NCI-H524 treated with DMSO at 0.1 percent for 48 hours (cell line): Measurements from ENCODE around the gene LPCAT1.
"Not testable (repeated sequence)": the region's sequence is repeated elsewhere in the genome, so short reads cannot be mapped to it uniquely, and the experiment has no call there.

Source experiments
- DNase-seq: peaks from one replicate; lab custom pipeline; 2025; lab: John Stamatoyannopoulos, UW

Gene LPCAT1

DNA sequence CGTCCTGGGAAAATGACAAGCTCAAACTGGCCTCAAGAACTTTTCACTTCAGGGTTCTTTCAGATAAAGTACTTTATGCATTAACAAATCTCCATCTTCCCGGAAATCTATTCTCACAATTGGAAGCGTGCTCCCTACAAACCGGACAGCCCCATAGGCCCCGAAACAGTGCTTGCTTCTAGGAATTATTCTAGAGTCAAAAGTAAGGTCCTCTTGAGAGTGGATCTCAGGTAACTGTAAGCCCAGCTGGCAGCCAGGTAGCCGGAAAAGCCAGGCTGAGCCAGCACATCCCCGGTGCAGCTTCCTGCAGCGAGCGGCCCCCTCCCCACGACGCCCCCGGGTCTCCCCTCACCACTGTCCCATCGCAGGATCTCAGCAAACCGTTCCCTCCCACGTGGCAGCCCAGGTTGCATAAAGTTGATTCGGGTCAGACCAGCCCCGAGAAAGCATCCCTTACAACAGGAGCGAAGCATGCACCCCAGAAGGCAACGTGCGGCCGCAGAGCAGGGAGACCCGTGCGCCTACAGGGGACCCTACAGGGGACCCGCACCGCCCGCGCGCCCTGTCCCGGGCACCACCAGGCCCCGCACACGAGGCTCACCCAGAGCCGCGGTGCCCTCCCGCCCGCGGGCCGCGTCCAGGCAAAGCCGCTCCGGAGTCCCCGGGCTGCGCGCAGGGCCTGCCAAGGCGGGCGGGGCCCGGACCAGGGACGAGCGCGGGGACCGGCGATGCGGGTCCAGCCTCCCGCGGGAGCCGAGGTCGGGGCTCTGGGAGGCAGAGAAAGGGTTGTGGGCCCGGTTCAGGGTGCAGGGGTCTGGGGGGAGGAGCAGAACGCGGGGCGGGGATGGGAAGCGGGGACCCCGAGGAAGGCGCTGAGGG is 920 bp downstream of the LPCAT1 start:
- no peak for DNase-seq

DNA sequence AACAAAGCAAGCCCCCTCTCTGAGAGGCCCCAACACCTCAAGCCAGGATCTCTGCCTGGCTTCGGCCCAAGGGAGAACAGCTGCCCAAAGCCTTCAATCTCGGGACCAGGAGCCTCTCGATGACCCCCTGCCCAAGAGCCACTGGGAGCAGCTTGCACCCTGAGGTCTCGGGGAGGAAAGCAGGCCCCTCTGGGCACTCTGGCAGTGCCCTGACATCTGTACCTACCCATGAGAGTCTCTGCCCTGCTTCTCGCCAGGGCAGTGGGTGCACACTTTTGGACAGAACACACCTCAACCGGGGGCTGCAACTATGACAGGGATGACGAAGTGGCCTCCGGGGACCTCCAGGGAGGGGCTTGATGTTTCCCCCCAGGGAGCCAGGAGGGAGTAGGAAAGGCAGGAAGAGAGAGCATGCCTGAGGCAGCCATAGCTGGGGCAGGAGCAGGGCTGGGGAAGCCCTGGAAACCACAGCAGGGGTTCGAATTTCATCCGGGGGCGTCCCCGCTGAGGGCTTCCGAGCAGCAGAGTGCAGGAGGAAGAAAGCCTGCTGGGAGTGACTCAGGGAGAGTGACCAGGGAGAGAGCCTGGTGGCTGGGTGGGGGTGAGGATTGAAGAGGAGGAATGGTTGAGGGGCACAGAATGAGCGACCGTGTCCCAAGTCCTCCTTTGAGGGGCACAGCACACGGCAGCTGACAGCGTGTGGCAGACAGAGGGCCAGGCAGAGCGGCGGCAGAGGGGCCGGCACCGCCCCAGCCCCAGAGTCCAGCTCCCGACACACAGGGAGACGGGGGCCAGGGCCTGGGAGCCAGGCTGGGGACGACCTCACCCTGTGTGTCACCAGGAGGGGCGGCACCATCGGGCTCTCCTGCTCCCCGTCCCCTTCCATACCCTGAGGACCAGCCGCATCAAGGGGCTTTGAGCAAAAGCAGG is 1.8 kb downstream of the LPCAT1 start:
- peak; percentile 21 for DNase-seq

DNA sequence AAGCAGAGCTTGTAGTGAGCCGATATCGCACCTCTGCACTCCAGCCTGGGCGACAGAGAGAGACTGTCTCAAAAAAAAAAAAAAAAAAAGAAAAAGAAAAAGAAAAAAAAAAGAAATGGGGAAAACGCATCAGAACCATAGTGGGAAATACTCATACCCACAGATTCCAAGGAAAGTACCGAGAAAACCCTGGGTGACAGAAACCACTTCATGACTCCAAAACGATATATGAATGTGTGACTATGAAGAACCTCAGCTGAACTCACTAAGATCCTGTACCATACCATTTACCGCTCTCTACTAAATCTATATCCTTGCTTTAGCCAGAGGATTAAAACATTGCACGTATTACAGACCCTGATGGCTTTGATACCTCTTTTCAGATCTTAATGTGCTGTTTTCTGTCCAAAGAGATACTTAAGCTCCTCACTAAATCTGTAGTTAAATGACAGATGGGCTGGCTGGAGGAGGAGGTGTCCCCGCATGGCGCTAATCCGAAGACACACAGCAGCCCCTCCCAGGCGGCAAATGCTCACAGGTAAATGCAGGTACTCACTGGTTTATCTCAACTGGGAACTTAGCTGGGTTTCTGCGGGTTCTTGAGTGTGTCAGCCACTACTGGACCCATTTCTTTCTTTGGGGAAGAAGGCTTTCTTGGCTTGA is 2.8 kb downstream of the LPCAT1 start:
- DNase-seq, result peak; percentile 98

DNA sequence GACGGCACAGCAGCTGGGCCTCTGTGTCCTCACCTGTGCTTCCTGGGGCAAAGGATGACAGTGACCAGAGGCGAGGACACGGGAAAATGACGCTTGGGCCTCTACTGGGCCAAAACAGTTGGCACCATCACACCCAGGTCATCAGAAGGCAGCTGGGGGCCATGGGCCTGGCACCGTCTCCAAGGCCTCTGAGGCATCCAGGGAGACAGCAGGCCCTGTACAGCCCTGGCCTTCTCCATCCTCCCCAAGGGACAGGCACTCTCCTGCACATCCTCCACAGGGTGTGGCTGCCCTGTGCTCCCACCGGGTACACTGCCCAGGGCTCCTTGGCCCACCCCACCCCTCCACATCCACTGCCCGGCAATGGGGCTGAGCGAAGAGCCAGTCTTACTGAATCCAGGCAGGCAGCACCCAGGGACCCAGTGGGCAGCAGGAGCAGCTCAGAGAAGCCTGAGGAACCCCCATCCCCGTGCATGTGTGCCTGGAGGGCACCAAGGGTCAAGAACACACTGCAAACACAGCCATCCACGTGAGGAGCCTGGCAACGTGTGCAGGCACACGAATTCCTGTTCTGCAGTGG is 4.0 kb downstream of the LPCAT1 start:
- DNase-seq, result no peak

DNA sequence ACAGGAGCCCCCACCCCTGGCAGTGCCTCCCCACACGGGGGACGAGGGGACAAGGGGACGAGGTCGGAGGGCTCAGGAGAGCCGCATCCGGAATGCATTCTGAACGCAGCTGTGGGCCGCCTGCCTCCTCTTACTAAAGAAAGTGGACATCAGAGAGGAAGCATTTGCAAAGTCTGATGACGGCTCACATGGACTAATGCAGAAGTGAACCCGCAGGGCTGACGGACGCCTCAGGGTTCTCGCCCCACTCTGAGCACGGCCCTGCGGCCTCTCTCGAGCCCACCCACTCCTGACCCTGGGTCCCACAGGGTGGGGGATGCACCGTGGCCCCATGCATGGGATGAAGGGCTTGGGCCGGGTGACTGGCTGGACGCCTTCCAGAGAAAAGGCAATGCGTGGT is 5.9 kb downstream of the LPCAT1 start:
- no peak for DNase-seq

DNA sequence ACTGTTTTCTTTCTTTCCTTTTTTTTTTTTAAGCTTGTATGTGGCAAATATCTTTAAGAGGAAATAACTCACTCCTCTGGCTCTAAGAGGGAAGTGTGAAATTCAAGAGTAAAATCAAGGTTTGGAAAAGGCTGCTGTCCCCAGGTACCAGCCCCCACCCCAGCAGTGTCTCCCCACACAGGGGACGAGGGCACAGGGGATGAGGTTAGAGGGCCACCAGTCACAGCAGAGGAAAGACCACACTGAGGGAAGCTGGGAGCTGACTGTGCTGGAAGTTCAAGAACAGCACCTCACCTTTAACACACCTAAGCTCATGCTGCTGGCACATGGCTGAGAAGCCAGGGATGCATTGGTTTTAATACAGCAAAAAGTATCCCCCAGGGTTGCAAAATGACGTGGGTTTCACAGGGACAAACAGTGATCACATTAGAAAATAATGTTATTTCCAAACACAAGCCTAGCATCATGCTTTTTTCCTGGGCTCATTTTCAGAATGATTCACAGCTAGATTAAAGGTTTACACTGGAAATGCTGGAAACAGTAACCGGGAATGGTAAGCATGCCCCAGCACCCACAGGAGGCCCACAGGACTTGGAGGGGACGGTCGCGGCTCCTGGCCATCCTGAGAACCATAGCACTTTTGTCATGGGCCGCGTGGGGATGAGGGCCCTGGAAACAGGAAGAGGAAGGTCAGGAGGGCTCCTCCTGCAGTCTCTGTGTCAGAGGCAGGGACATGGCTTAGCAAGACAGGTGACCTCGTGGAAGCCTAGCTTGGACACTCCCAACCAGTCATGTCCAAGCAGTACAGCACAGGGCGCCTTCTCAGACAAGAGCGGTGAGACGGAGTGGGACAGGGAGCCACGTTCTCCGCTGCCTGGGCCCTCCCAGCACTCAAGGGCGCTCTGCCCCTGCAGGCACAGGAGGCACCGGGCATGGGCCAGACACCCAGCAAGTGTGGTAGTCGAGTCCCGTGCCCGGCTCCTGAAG is 6.9 kb downstream of the LPCAT1 start:
- DNase-seq, result no peak

DNA sequence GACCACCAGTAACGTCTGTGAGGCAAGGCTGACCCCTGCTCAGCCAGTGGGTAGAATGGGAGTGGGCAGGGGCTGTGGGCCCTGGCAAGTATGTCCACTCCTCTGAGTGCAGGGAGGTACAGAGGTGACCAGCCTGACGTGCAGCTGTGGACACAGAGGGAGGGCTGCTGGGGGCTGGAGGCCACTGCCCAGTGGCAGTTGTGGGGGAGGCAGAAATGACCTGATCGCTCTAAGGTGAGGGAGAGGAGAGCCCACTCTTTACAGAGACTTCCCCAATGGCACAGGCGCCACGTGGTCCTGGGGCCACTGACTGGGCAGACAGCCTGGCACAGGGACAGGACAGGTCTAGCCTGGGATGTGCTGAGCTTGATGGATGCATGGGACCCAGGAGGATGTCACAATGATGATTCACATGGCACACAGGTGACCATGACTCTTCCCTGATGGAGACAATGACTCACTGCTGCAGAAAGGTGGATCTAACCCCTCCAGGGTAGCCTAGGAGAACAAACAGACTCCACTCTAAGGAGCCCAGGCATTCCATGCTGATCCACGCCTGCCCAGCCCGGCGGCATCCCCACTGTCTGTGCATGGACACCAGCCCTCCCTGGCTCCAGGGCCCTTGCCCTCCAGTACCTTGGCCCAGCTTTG is 7.7 kb downstream of the LPCAT1 start:
- DNase-seq, result no peak

DNA sequence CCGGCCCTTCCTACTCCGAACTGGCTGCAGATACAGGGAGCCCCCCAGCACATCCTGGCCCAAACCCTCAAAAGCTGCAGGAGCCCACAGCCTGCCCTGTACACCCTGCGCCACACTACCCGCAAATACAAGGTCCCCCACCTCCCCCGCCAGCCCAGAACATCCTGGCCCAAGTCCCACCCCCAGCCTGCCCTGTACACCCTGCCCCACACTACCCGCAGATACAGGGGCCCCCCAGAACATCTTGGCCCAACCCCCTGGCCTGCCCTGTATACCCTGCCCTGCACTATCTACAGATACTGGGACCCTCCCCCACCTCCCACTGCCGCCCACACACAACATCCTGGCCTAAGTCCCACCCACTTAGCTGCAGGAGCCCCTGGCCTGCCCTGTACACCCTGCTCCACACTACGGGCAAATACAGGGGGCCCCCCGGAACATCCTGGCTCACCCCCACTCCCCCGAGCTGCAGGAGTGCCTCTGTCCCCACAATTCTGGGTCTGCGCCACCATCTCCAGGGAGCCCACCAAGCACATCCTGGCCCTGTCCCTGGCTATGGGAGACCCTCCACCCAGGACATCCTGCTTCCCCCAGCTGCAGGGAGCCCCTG is 8.3 kb downstream of the LPCAT1 start:
- DNase-seq, result no peak

DNA sequence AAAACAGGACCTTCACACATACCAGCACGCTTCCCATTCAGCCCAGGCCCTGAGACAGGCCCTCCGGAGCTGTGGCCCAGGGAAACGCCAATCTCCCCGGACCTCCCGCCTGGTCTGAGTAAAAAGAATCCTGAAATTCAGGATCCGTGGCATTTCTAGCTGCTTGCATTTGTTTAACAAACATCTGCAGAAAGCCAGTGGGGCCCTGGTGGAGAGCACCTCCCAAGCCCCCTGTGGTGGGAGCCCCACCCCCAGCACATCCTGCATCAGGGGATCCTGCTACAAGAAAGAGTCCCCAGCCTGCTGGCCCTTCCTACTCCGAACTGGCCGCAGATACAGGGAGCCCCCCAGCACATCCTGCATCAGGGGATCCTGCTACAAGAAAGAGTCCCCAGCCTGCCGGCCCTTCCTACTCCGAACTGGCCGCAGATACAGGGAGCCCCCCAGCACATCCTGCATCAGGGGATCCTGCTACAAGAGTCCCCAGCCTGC is 8.9 kb downstream of the LPCAT1 start:
- not testable (repeated sequence) for DNase-seq

DNA sequence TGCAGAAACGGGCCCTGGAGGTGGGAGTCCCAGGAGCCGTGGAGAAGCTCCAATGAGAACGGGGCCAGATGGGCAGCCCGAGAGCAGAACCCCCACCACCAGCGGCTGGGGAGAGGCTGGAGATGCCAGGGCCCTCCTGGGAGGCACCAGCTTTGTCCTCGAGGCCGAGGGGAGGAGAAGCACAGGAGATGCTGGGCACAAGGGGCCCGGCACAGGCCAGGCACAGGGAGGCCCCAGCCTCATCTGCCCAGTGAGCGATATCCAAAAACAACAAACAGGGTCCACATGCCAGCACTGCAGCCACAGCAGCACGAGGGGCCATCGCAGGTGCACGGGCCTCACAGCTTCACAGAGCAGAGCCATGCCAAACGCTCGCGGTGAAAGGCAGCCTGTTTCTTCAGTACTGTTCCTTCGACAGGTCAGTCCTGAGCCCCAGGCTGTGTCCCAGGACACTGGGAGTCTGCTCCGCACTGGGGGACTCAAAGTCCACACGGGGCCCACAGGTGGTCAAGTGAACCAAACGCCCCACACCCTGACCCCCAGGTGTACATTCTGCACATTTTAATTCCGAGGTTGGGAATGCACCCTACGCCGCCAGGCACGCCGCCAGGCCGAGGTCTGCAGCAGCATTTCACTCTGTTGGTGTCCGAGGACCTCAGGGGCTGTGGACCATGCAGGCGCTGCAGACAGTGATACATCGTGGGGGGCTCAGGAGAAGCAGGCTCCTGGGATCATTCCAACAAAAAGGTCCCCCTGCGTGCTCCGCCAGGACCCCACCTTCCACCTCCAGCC is 9.5 kb downstream of the LPCAT1 start:
- DNase-seq, result no peak

DNA sequence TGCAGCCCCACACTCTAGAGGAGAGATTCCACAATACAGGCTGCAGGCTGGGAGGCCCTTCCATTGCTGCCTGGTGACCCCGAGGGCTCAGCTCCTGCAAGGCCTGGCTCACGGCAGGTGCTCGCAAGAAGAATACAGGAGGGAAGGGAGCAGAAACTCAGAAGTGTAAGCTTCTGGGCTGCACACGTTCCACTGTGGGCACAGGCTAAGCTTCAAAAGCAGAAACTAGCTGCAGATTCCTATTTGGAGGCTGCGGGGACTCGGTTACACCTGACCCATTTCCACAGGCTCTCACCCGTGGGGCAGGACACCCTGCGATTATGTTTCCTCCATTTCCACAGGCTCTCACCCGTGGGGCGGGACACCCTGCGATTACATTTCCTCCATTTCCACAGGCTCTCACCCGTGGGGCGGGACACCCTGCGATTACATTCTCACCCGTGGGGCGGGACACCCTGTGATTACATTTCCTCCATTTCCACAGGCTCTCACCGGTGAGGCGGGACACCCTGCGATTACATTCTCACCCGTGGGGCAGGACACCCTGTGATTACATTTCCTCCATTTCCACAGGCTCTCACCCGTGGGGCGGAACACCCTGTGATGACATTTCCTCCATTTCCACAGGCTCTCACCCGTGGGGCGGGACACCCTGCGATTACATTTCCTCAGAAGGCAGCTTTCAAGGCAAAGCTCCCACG is 10.3 kb downstream of the LPCAT1 start:
- no peak for DNase-seq

DNA sequence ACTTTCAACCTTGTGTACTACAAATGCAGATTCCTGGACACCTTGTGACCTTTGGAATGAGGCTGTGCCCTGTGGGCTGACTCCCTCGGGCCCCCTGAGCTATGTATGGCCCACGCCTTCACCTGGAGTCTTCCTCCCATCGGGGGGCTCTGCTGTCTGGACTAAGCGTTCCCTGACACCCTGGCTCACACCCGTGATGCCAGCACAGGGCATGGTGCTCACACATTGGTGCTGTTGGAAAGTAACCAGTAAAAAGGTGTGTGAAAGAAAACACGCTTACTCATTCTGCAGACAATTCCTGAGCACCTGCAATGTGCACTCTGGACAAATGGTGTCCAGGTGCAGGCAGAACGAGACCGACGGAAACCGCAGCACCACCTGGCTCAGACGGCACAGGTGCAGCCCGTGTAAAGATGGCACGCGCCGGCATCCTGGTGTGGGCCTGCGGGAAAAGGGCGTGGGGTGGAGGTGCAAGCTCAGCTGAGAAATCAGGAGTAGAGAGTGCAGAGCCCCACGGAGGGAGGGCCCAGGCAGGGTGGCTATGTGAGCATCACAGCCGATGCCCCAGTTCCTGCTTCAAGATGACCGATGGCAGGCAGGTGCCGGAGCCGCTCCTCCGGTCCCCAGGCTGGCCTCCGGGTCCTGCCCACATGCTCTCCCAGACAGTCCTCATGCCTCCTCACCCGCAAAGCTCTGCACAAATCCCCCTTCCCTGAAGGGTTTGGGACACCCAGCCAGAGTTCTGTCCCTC is 11.0 kb downstream of the LPCAT1 start:
- DNase-seq, result no peak

DNA sequence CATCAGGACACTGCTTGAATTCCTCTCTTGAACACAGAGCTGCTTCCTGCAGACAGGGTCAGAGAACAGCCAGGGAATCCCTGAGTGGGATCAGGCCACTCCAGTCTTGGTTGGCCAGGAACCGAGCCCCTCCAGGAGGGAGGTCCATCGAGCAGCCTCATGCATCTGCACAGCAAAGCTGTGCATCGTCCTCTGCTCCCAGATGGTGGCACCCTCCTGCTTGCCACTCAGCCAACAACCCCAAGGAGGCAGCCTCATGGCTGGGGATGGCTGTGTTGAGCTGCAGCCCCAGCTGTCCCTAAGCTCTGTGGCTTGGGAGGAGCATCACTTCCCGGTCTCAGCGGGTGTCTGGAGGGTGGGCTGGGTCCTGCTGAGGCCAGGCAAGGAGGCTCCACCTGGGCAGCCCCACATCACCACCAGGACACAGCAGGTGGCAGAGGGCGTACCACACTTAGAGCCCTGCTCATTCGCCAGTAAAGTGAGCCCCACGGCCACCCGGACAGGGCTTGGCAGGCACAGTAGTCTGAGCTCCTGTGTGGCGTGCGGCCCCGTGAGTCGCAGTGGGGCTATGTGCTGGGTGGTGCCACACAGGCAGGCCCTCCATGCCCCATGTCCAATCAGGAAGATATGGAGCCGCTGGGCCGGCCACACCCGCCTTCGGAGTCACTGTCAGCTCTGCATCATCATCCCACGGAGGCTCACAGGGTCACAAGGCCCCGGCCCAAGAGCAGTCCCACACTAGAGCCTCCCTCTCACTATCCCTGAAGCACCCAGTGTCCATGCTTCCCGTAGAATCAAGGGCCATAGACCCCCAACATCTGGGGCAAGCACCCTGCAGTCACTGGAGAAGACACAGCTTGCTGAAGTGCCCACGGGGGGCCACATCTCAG is 11.9 kb downstream of the LPCAT1 start:
- DNase-seq, result peak; percentile 45

DNA sequence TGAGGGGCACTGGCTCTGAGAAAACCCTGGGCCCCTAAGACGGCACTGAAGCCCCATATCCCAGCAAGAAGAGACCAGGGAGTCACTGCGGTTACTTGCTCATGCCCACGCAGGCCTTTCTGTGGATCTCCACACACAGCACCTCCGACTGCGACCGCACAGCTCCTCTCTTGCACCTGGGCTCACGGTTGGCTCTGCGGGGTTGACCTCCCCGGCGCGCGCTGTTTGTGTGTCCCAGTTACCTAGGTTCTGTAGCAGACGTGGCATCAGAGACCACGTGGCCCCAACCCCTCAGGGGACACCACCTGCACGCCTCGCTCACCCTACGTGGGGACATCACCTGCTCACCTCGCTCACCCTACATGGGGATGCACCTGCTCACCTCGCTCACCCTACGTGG is 12.7 kb downstream of the LPCAT1 start:
- no peak for DNase-seq

DNA sequence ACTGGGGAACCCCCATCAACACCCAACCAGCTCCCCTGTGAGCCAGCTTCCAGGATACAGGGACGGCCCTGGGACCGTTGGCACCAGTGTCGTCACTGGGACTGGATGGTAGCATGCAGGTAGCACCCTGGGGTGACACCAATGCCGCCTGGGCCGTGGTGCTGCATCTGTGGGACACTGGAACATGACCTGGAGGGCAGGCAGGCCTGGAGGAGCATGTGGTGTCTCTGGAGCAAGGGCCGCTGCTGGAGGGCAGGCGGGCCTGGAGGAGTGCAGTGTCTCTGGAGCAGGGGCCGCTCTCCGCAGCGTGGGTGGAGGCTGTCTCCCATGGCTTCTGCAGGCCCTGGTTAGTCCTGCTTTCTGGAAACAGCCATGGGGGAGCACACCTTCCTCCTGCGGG is 13.1 kb downstream of the LPCAT1 start:
- no peak for DNase-seq

DNA sequence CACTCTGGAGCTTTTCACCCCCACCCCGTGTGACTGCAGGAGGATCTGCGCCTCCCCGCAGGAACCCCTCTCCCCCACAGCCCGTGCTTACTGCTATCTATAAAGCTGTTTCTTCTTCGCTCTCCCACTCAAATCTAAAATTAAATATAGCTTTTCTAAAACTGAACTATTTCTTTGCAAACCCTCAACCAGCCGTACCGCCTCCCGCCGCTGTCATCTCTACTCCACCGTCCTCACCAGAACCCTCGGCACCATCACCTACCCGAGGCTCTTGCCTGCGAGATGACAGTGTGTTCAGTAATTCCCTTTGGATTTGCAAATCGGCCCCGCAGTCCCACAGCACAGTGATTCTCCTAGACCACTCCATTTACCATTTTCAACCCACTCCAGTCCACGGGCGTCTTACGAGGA is 13.6 kb downstream of the LPCAT1 start:
- DNase-seq, result no peak
